H1 (cell line): ENCODE measurements around the gene RTL9. TPM values are rescaled to one million over a fixed set of nuclear protein-coding genes. Genes with fewer than 3 reads are reported as not detected.

ENCODE experiments used
- CHD2 ChIP-seq: IDR thresholded peaks from 2 replicates; pipeline ENCODE4 v1.6.1; 2012; ENCODE audit warnings: low read length, improper control_type of control experiment
- GABPA ChIP-seq: IDR thresholded peaks from 2 replicates; pipeline ENCODE4 v1.6.1; 2011; ENCODE audit warnings: mild to moderate bottlenecking, low read length, moderate library complexity, borderline replicate concordance; ENCODE audit not compliant: insufficient read depth
- RAD21 ChIP-seq, 2 experiments: IDR thresholded peaks in 1 of 2; conservative IDR thresholded peaks in 1 of 2; 2 replicates each; pipeline ENCODE4 v1.6.1; 2011; ENCODE audit warnings: low read depth in 2 of 2, low read length in 2 of 2, improper control_type of control experiment in 1 of 2, inconsistent platforms in 1 of 2, mild to moderate bottlenecking in 1 of 2, moderate library complexity in 1 of 2
- polyA plus RNA-seq, 7 experiments: library from polyadenylated mRNA; depleted of rRNA in 3 of 7; stranded (reverse) in 5 of 7; unstranded in 2 of 7; fragments of >200 nt in 5 of 7; fragments of 200-250 nt in 2 of 7; gene quantifications; 1 replicate in 5 of 7; 2 replicates in 1 of 7; 4 replicates in 1 of 7; pipeline versions ENCODE4 v1.2.1 to v1.2.3, GENCODE V29; 2011 to 2013; ENCODE audit warnings: missing spikeins in 2 of 7, mixed read lengths in 2 of 7
- total RNA-seq: library from RNA; stranded (reverse); fragmentation: NEBNext Ultra II Directional; extraction: Animal tissue kit (Norgen Biotek cat#: 25700); gene quantifications from 2 replicates; pipeline ENCODE4 v1.2.1, GENCODE V29; 2021

Gene RTL9
- total and polyA plus RNA-seq, 2 of the 8 experiments (the other 6 are each of a cell fraction or from before 2014, with no cell fraction given): 0.09 to 0.20 TPM

- TF ChIP-seq RAD21 (IDR thresholded peaks at IDR 0.05 in 1 of 2, conservative IDR thresholded peaks at IDR 0.05 in 1 of 2; ENCODE audit: low read depth in 2 of 2, low read length in 2 of 2) (no peak), GABPA (no peak), CHD2 (no peak)
Measured at GRCh38 chrX:110394651-110395050, 36.0 kb downstream of the RTL9 start (continued).
